ENCODE measurements around the gene FBXO9.

The FBXO9 gene

DNA sequence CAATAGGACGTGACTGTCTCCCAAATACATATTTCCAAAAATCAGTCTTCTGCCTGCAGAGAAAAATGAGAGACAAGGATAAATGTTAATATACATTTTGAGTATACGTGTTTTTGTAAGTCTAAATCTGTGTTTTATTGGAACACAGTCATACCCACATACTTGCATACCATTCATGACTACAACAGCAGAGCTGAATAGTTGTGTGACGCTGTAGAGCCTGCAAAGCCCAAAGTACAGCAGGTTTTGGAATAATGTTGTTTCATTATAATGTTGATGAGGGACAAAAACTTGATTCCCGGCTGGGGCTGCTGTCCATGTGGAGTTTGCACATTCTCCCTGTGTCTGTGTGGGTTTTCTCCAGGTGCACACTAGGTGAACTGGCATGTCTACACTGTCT, 23.8 kb upstream of the FBXO9 start:
- Histone ChIP-seq H3K4me3 (ENCODE audit: low read length) (no peak overlapping the region), H4K20me1 (ENCODE audit: insufficient read depth, low read length) (no peaks in the 10 kb centered on the region), H3K4me2 (ENCODE audit: low read length) (no peak overlapping the region), H3K9ac (ENCODE audit: low read length) (no peak overlapping the region), H3K27me3 (ENCODE audit: low read depth, low read length) (no peaks in the 10 kb centered on the region), H3K27ac (ENCODE audit: low read length) (no peak overlapping the region), H3K79me2 (ENCODE audit: low read length) (no peaks in the 10 kb centered on the region), H3K9me3 (ENCODE audit: insufficient read depth, low read length) (no peaks in the 10 kb centered on the region), H2AFZ (ENCODE audit: low read depth, low read length) (no peak overlapping the region), H3K36me3 (replicated peaks; ENCODE audit: low read depth, low read length) (peaks cover 21% of the 10 kb centered on the region), H3K4me1 (ENCODE audit: low read length) (no peaks in the 10 kb centered on the region)
- TF ChIP-seq CTCF (IDR thresholded peaks at IDR 0.05; ENCODE audit: low read depth, low read length) (no peak), EZH2phosphoT487 (IDR thresholded peaks at IDR 0.05; ENCODE audit: low read depth) (no peak)

DNA sequence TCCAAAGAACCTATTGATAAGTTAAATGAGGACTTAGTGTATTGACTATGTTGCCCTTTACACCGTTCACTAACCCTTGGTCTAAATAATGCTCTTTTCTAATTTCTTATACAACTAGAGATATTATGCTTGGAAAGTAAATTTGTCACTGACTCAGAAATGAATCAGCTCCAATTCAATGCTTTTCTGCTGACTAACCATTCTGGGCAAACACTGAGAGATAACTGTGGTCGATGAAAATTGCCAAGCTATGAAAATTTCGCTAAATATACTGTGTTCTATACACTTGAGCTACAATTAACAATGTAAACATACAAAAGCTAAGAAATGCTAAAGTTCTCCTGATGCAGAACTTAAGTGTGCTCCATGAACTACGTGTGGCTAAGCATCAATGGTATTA, 23.1 kb upstream of the FBXO9 start:
- Histone ChIP-seq H3K4me1 (ENCODE audit: low read length) (no peaks in the 10 kb centered on the region), H3K4me3 (ENCODE audit: low read length) (no peak overlapping the region), H3K4me2 (ENCODE audit: low read length) (no peak overlapping the region), H4K20me1 (ENCODE audit: insufficient read depth, low read length) (no peaks in the 10 kb centered on the region), H3K9ac (ENCODE audit: low read length) (no peak overlapping the region), H3K9me3 (ENCODE audit: insufficient read depth, low read length) (no peaks in the 10 kb centered on the region), H3K27me3 (ENCODE audit: low read depth, low read length) (no peaks in the 10 kb centered on the region), H3K79me2 (ENCODE audit: low read length) (no peaks in the 10 kb centered on the region), H2AFZ (ENCODE audit: low read depth, low read length) (no peak overlapping the region), H3K27ac (ENCODE audit: low read length) (no peak overlapping the region), H3K36me3 (replicated peaks; ENCODE audit: low read depth, low read length) (peaks cover 21% of the 10 kb centered on the region)
- TF ChIP-seq EZH2phosphoT487 (IDR thresholded peaks at IDR 0.05; ENCODE audit: low read depth), result no peak
- TF ChIP-seq CTCF (IDR thresholded peaks at IDR 0.05; ENCODE audit: low read depth, low read length), result no peak

GRCh38 chr6:53043581-53043980, 21.6 kb upstream of the FBXO9 start:
- Histone ChIP-seq H3K4me3 (ENCODE audit: low read length) (no peak overlapping the region), H3K4me2 (ENCODE audit: low read length) (no peak overlapping the region), H3K9ac (ENCODE audit: low read length) (no peak overlapping the region), H3K4me1 (ENCODE audit: low read length) (no peaks in the 10 kb centered on the region), H3K27me3 (ENCODE audit: low read depth, low read length) (no peaks in the 10 kb centered on the region), H2AFZ (ENCODE audit: low read depth, low read length) (no peak overlapping the region), H4K20me1 (ENCODE audit: insufficient read depth, low read length) (no peaks in the 10 kb centered on the region), H3K9me3 (ENCODE audit: insufficient read depth, low read length) (no peaks in the 10 kb centered on the region), H3K27ac (ENCODE audit: low read length) (no peak overlapping the region), H3K79me2 (ENCODE audit: low read length) (no peaks in the 10 kb centered on the region), H3K36me3 (replicated peaks; ENCODE audit: low read depth, low read length) (peaks cover 21% of the 10 kb centered on the region)
- TF ChIP-seq CTCF (IDR thresholded peaks at IDR 0.05; ENCODE audit: low read depth, low read length), result no peak
- TF ChIP-seq EZH2phosphoT487 (IDR thresholded peaks at IDR 0.05; ENCODE audit: low read depth), result no peak

DNA sequence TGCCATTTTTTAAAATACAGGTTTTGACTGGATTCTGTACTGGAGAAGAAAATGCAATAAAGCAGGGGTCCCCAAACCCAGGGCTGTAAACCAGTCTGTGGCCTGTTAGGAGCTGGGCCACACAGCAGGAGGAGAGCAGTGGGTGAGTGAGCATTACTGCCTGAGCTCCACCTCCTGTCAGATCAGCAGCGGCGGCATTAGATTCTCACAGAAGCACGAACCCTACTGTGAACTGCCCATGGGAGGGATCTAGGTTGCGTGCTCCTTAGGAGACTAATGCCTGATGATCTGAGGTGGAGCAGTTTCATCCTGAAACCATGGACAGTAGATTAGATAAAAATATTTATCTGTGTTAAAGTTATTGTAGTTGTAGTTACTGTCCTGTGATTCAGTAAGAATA, 21.1 kb upstream of the FBXO9 start:
- Histone ChIP-seq H3K79me2 (ENCODE audit: low read length) (no peaks in the 10 kb centered on the region), H2AFZ (ENCODE audit: low read depth, low read length) (no peak overlapping the region), H3K27ac (ENCODE audit: low read length) (no peak overlapping the region), H3K9me3 (ENCODE audit: insufficient read depth, low read length) (no peaks in the 10 kb centered on the region), H3K9ac (ENCODE audit: low read length) (no peak overlapping the region), H3K4me2 (ENCODE audit: low read length) (no peak overlapping the region), H3K27me3 (ENCODE audit: low read depth, low read length) (no peaks in the 10 kb centered on the region), H3K36me3 (replicated peaks; ENCODE audit: low read depth, low read length) (peaks cover 18% of the 10 kb centered on the region), H4K20me1 (ENCODE audit: insufficient read depth, low read length) (no peaks in the 10 kb centered on the region), H3K4me3 (ENCODE audit: low read length) (no peak overlapping the region), H3K4me1 (ENCODE audit: low read length) (no peaks in the 10 kb centered on the region)
- TF ChIP-seq CTCF (IDR thresholded peaks at IDR 0.05; ENCODE audit: low read depth, low read length) (no peak), EZH2phosphoT487 (IDR thresholded peaks at IDR 0.05; ENCODE audit: low read depth) (no peak)
